HEK293 (cell line): Measurements from ENCODE around the gene POLR1F.

Source experiments
- CTCF ChIA-PET: fragments of 350-600 bp; formaldehyde crosslinking; extraction: SDS; loops from one replicate; lab custom pipeline; 2021; ENCODE audit warnings: antibody characterized with exemption; lab: Yijun Ruan, JAX
- POLR2A ChIA-PET: fragments of 300-600 bp; formaldehyde crosslinking; extraction: SDS; loops from one replicate; lab custom pipeline; 2020; ENCODE audit warnings: antibody characterized with exemption, inconsistent platforms; lab: Yijun Ruan, JAX
- H3K27ac ChIP-seq: fragments of 200-500 bp; sonication (Bioruptor generic); 2 replicates; pipeline ENCODE4 v1.5.1; 2014; ENCODE audit warnings: low read depth, low read length, control low read depth, inconsistent platforms; ENCODE audit errors: extremely low read depth
- H3K36me3 ChIP-seq, 2 experiments: fragments of 200-500 bp in 1 of 2; sonication (Bioruptor generic) in 1 of 2; 1 replicate in 1 of 2; 2 replicates in 1 of 2; pipeline ENCODE4 v1.5.1; 2014 to 2017; ENCODE audit warnings: inconsistent platforms in 2 of 2, low read length in 2 of 2; ENCODE audit not compliant: control insufficient read depth in 2 of 2, insufficient read depth in 1 of 2
- H3K4me1 ChIP-seq: fragments of 200-500 bp; sonication (Bioruptor generic); 2 replicates; pipeline ENCODE4 v1.5.1; 2014; ENCODE audit warnings: mild to moderate bottlenecking, low read length, inconsistent platforms; ENCODE audit not compliant: control insufficient read depth, insufficient read depth
- H3K4me3 ChIP-seq: 2 replicates; pipeline ENCODE4 v1.5.1; 2011; ENCODE audit warnings: low read depth, mild to moderate bottlenecking, control low read depth, low read length, moderate library complexity
- H3K9me3 ChIP-seq: fragments of 200-500 bp; sonication (Bioruptor generic); 2 replicates; pipeline ENCODE4 v1.5.1; 2014; ENCODE audit warnings: low read depth, low read length, inconsistent platforms; ENCODE audit not compliant: control insufficient read depth, insufficient read depth
- KLF16 ChIP-seq: fragments of 450-650 bp; formaldehyde crosslinking; IDR thresholded peaks from 2 replicates; pipeline ENCODE4 v1.5.1; 2017; ENCODE audit warnings: missing biosample characterization, missing genetic modification characterization
- KLF7 ChIP-seq: fragments of 450-650 bp; formaldehyde crosslinking; IDR thresholded peaks from 2 replicates; pipeline ENCODE4 v1.5.1; 2016; ENCODE audit warnings: missing biosample characterization, missing genetic modification characterization, borderline replicate concordance
- KLF9 ChIP-seq: fragments of 450-650 bp; formaldehyde crosslinking; IDR thresholded peaks from 2 replicates; pipeline ENCODE4 v1.5.1; 2016; ENCODE audit warnings: missing biosample characterization, missing genetic modification characterization, low read depth
- OSR2 ChIP-seq: fragments of 450-650 bp; formaldehyde crosslinking; IDR thresholded peaks from 2 replicates; pipeline ENCODE4 v1.5.1; 2016; ENCODE audit warnings: missing biosample characterization, missing genetic modification characterization
- PRDM1 ChIP-seq: fragments of 450-650 bp; formaldehyde crosslinking; IDR thresholded peaks from 2 replicates; pipeline ENCODE4; 2016; ENCODE audit warnings: missing biosample characterization, missing genetic modification characterization
- SCRT1 ChIP-seq: fragments of 450-650 bp; formaldehyde crosslinking; IDR thresholded peaks from 2 replicates; pipeline ENCODE4 v1.5.1; 2016; ENCODE audit warnings: missing biosample characterization, missing genetic modification characterization, borderline replicate concordance
- TSHZ1 ChIP-seq: fragments of 450-650 bp; formaldehyde crosslinking; IDR thresholded peaks from 2 replicates; pipeline ENCODE4 v1.5.1; 2016; ENCODE audit warnings: missing biosample characterization, missing genetic modification characterization, borderline replicate concordance
- ZBTB26 ChIP-seq: fragments of 450-650 bp; formaldehyde crosslinking; optimal IDR thresholded peaks from 2 replicates; pipeline ENCODE3; 2016; ENCODE audit warnings: missing biosample characterization, mild to moderate bottlenecking, missing genetic modification characterization
- ZFP37 ChIP-seq: fragments of 450-650 bp; formaldehyde crosslinking; IDR thresholded peaks from 2 replicates; pipeline ENCODE4 v1.5.1; 2016; ENCODE audit warnings: missing biosample characterization, missing genetic modification characterization
- ZNF138 ChIP-seq: fragments of 450-650 bp; formaldehyde crosslinking; IDR thresholded peaks from 2 replicates; pipeline ENCODE4 v1.5.1; 2016; ENCODE audit warnings: missing biosample characterization, missing genetic modification characterization, borderline replicate concordance
- ZNF280C ChIP-seq: fragments of 450-650 bp; formaldehyde crosslinking; IDR thresholded peaks from 2 replicates; pipeline ENCODE4 v1.5.1; 2016; ENCODE audit warnings: missing biosample characterization, missing genetic modification characterization
- ZNF335 ChIP-seq: fragments of 450-650 bp; formaldehyde crosslinking; conservative IDR thresholded peaks from 2 replicates; pipeline ENCODE4 v1.5.1; 2016; ENCODE audit warnings: missing biosample characterization, missing genetic modification characterization
- ZNF48 ChIP-seq: fragments of 450-650 bp; formaldehyde crosslinking; IDR thresholded peaks from 2 replicates; pipeline ENCODE4 v1.5.1; 2016; ENCODE audit warnings: missing biosample characterization, missing genetic modification characterization
- ZNF488 ChIP-seq: fragments of 450-650 bp; formaldehyde crosslinking; IDR thresholded peaks from 2 replicates; pipeline ENCODE4 v1.5.1; 2016; ENCODE audit warnings: missing biosample characterization, missing genetic modification characterization
- ZNF580 ChIP-seq: fragments of 450-650 bp; formaldehyde crosslinking; IDR thresholded peaks from 2 replicates; pipeline ENCODE4 v1.5.1; 2016; ENCODE audit warnings: missing biosample characterization, missing genetic modification characterization
- ZNF664 ChIP-seq: fragments of 450-650 bp; formaldehyde crosslinking; IDR thresholded peaks from 2 replicates; pipeline ENCODE4 v1.5.1; 2016; ENCODE audit warnings: missing biosample characterization, missing genetic modification characterization
- ZNF777 ChIP-seq: fragments of 450-650 bp; formaldehyde crosslinking; IDR thresholded peaks from 2 replicates; pipeline ENCODE4 v1.5.1; 2017; ENCODE audit warnings: missing biosample characterization, missing genetic modification characterization, borderline replicate concordance
- ZNF791 ChIP-seq: fragments of 450-650 bp; formaldehyde crosslinking; IDR thresholded peaks from 2 replicates; pipeline ENCODE4 v1.5.1; 2016; ENCODE audit warnings: missing biosample characterization, missing genetic modification characterization
- TF ChIP-seq, protein P1 (sequence below): fragments of 450-650 bp; formaldehyde crosslinking; IDR thresholded peaks from 2 replicates; pipeline ENCODE4 v1.5.1; 2016; ENCODE audit warnings: missing biosample characterization, missing genetic modification characterization

Gene POLR1F

DNA sequence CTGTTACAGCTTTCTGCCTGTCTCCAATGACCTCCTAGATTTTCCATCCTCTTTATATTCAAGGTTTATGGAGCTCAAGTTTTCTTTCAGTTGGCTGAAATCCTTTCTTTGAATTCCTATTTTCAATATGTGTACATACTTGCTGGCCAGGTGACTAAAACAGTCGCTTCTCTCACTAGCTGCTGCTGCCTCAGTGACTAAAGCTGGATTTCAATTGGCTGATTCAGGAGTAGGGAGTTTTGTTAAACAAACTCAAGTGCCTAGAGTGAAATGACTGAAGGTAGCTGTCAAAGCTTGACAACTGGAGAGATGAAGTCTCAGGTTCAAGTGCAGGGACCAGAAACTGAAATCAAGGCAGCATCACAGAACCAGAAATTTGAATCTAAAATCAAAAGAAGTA, 6.7 kb upstream of the POLR1F start:
- TF ChIP-seq ZFP37 (tag by site-specific recombination) (no peak), ZBTB26 (tag by site-specific recombination) (no peak), ZNF138 (tag by site-specific recombination) (no peak), ZNF48 (tag by site-specific recombination) (no peak), KLF9 (tag by site-specific recombination) (no peak), ZNF488 (tag by site-specific recombination) (no peak), ZNF335 (tag by site-specific recombination) (no peak), ZNF664 (tag by site-specific recombination) (no peak), KLF16 (no peak), ZNF777 (tag by site-specific recombination) (no peak), ZNF791 (tag by site-specific recombination) (no peak), KLF7 (tag by site-specific recombination) (no peak), ZNF580 (tag by site-specific recombination) (no peak), TSHZ1 (no peak), OSR2 (no peak), PRDM1 (tag by site-specific recombination) (no peak), SCRT1 (tag by site-specific recombination) (no peak), ZNF280C (tag by site-specific recombination) (no peak)
- TF ChIP-seq, protein P1, sequence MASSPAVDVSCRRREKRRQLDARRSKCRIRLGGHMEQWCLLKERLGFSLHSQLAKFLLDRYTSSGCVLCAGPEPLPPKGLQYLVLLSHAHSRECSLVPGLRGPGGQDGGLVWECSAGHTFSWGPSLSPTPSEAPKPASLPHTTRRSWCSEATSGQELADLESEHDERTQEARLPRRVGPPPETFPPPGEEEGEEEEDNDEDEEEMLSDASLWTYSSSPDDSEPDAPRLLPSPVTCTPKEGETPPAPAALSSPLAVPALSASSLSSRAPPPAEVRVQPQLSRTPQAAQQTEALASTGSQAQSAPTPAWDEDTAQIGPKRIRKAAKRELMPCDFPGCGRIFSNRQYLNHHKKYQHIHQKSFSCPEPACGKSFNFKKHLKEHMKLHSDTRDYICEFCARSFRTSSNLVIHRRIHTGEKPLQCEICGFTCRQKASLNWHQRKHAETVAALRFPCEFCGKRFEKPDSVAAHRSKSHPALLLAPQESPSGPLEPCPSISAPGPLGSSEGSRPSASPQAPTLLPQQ (tag by site-specific recombination), result no peak
- TF ChIP-seq, all 188 proteins: peak for 0
- Histone ChIP-seq H3K36me3 (no peaks in the 10 kb centered on the region), H3K9me3 (no peaks in the 10 kb centered on the region), H3K4me3 (no peak overlapping the region), H3K27ac (no peak overlapping the region), H3K4me1 (no peaks in the 10 kb centered on the region)
- POLR2A ChIA-PET, result no interaction called here
- CTCF ChIA-PET, result interaction anchor here (0.6 to 5.5 kb wide), 9 partner anchors 13 to 884 kb away, joined by 3 to 62 read pairs (median 4); no protein-coding TSS in a partner anchor
